Fibroblast of lung (primary cell): ENCODE measurements around the gene TMEFF2. TPM values are rescaled to one million over a fixed set of nuclear protein-coding genes. Genes with fewer than 3 reads are reported as not detected.

Experiments
- DNase-seq, 2 donors: peaks; one replicate each; pipeline versions ENCODE4 v3.0.0 to v3.0.0-alpha.2; 2010; ENCODE audit warnings: low read depth in 2 of 2
- H2AFZ ChIP-seq: 2 replicates; pipeline ENCODE4 v1.5.1; 2012; ENCODE audit warnings: low read length, control low read depth, inconsistent platforms
- H3K27ac ChIP-seq: 2 replicates; pipeline ENCODE4 v1.5.1; 2011; ENCODE audit warnings: low read length, control low read depth; ENCODE audit not compliant: insufficient read depth
- H3K27me3 ChIP-seq: 2 replicates; pipeline ENCODE4 v1.5.1; 2011; ENCODE audit warnings: mild to moderate bottlenecking, low read length; ENCODE audit not compliant: control insufficient read depth, insufficient read depth
- H3K36me3 ChIP-seq: 2 replicates; pipeline ENCODE4 v1.5.1; 2011; ENCODE audit warnings: low read length; ENCODE audit not compliant: control insufficient read depth, insufficient read depth
- H3K4me1 ChIP-seq: 2 replicates; pipeline ENCODE4 v1.5.1; 2011; ENCODE audit warnings: low read length; ENCODE audit not compliant: control insufficient read depth, insufficient read depth; ENCODE audit errors: extremely low read depth
- H3K4me2 ChIP-seq: 2 replicates; pipeline ENCODE4 v1.5.1; 2011; ENCODE audit warnings: low read length, control low read depth; ENCODE audit not compliant: insufficient read depth; ENCODE audit errors: extremely low read depth
- H3K4me3 ChIP-seq, 4 experiments: fragments of 200-600 bp in 1 of 4; sonication (generic) in 1 of 4; replicated peaks in 1 of 4; 2 replicates each; pipeline ENCODE4 v1.5.1; 2011 to 2016; ENCODE audit warnings: low read length in 4 of 4, low read depth in 3 of 4, mild to moderate bottlenecking in 3 of 4, control low read depth in 2 of 4, inconsistent platforms in 1 of 4, mixed read lengths in 1 of 4; ENCODE audit not compliant: insufficient read depth in 1 of 4; ENCODE audit errors: control extremely low read depth in 1 of 4
- H3K79me2 ChIP-seq: 2 replicates; pipeline ENCODE4 v1.5.1; 2012; ENCODE audit warnings: mild to moderate bottlenecking, low read length, inconsistent platforms; ENCODE audit not compliant: control insufficient read depth, insufficient read depth
- H3K9ac ChIP-seq: 2 replicates; pipeline ENCODE4 v1.5.1; 2011; ENCODE audit warnings: mild to moderate bottlenecking, low read length, control low read depth; ENCODE audit not compliant: insufficient read depth
- H3K9me3 ChIP-seq: 2 replicates; pipeline ENCODE4 v1.5.1; 2012; ENCODE audit warnings: low read depth, low read length; ENCODE audit not compliant: control insufficient read depth, insufficient read depth
- H4K20me1 ChIP-seq: 2 replicates; pipeline ENCODE4 v1.5.1; 2011; ENCODE audit warnings: low read length; ENCODE audit not compliant: control insufficient read depth, insufficient read depth; ENCODE audit errors: extremely low read depth
- CTCF ChIP-seq, 2 donors: IDR thresholded peaks in 1 of 2; conservative IDR thresholded peaks in 1 of 2; 1 replicate in 1 of 2; 2 replicates in 1 of 2; pipeline ENCODE4 v1.5.1; 2011 to 2012; ENCODE audit warnings: low read length in 2 of 2, control low read depth in 1 of 2, inconsistent platforms in 1 of 2, low read depth in 1 of 2, mild to moderate bottlenecking in 1 of 2
- EZH2 ChIP-seq: IDR thresholded peaks from 2 replicates; pipeline ENCODE4 v1.5.1; 2012; ENCODE audit warnings: low read length, control low read depth, mild to moderate bottlenecking; ENCODE audit errors: missing control alignments
- polyA minus RNA-seq: library from RNA; depleted of rRNA, polyadenylated mRNA; stranded (reverse); fragments of >200 nt; gene quantifications from 2 replicates; pipeline ENCODE4 v1.2.3, GENCODE V29; 2011; ENCODE audit warnings: low replicate concordance
- polyA plus RNA-seq, 2 donors: library from polyadenylated mRNA; depleted of rRNA in 1 of 2; stranded (reverse) in 1 of 2; unstranded in 1 of 2; fragments of >200 nt; gene quantifications; 2 replicates each; pipeline ENCODE4 v1.2.1, GENCODE V29; 2011 to 2012; ENCODE audit warnings: missing spikeins in 1 of 2
- total RNA-seq: library from RNA; depleted of rRNA; stranded (reverse); fragments of >200 nt; gene quantifications from 2 replicates; pipeline ENCODE4 v1.2.1, GENCODE V29; 2014

Gene TMEFF2
- total RNA-seq: 0.26 and 0.33 TPM in 2 replicates
- polyA plus RNA-seq: 0.50 and 0.87 TPM in 2 replicates
- 0.45 and 0.47 TPM in 2 replicates for polyA plus RNA-seq (2012)
- polyA minus RNA-seq: 1.3 TPM in 1 of 2 replicates, not detected in the other

- Histone ChIP-seq H3K27me3 (peaks cover 27% of the 10 kb centered on the region), H3K27ac (no peak within 1 kb of the TSS)
- DNase-seq: peak; percentile 84 to 86
Observed at GRCh38 chr2:192194866-192195547, at the start of gene TMEFF2. Gene TMEFF2 (minus strand): TSS chr2:192194933. CDS start chr2:192194524, 409 bp downstream.

GRCh38 chr2:192243488-192243887, 48.8 kb upstream of the TMEFF2 start:
- Histone ChIP-seq H3K9ac (no peak overlapping the region), H3K36me3 (no peaks in the 10 kb centered on the region), H3K27ac (no peak overlapping the region), H4K20me1 (no peaks in the 10 kb centered on the region), H2AFZ (no peak overlapping the region), H3K9me3 (no peaks in the 10 kb centered on the region), H3K4me1 (peaks cover 2% of the 10 kb centered on the region), H3K27me3 (no peaks in the 10 kb centered on the region), H3K79me2 (no peaks in the 10 kb centered on the region), H3K4me3 (no peak overlapping the region), H3K4me2 (no peak overlapping the region)
- TF ChIP-seq CTCF (conservative IDR thresholded peaks at IDR 0.05 in 1 of 2, IDR thresholded peaks at IDR 0.05 in 1 of 2; ENCODE audit: low read depth in 1 of 2, low read length in 2 of 2): no peak
- TF ChIP-seq EZH2: no peak
- peak; percentile 11 to 66 for DNase-seq

More at GRCh38 chr2:192194866-192195547, at the start of gene TMEFF2:
- no peaks in the 10 kb centered on the region for H4K20me1 ChIP-seq
- TF ChIP-seq EZH2: no peak
- TF ChIP-seq CTCF (conservative IDR thresholded peaks at IDR 0.05 in 1 of 2, IDR thresholded peaks at IDR 0.05 in 1 of 2; ENCODE audit: low read depth in 1 of 2, low read length in 2 of 2): peak; percentile 23 to 27
- H3K79me2 ChIP-seq: no peaks in the 10 kb centered on the region
- no peak within 1 kb of the TSS for H3K9ac ChIP-seq
- H3K4me1 ChIP-seq: peaks cover 4% of the 10 kb centered on the region
- no peaks in the 10 kb centered on the region for H3K9me3 ChIP-seq
- peak within 1 kb of the TSS; percentile 38 to 68 (median 56) for H3K4me3 ChIP-seq
- peak within 1 kb of the TSS; percentile 71 for H2AFZ ChIP-seq
- no peaks in the 10 kb centered on the region for H3K36me3 ChIP-seq
- H3K4me2 ChIP-seq: peak within 1 kb of the TSS; percentile 98

- Histone ChIP-seq H3K27ac (peak overlapping the region; percentile 23), H3K4me3 (no peak overlapping the region), H4K20me1 (no peaks in the 10 kb centered on the region), H2AFZ (peak overlapping the region; percentile 26), H3K27me3 (no peaks in the 10 kb centered on the region), H3K36me3 (no peaks in the 10 kb centered on the region), H3K4me1 (no peaks in the 10 kb centered on the region), H3K9me3 (no peaks in the 10 kb centered on the region), H3K79me2 (no peaks in the 10 kb centered on the region), H3K9ac (no peak overlapping the region), H3K4me2 (no peak overlapping the region)
- TF ChIP-seq EZH2 (no peak), CTCF (conservative IDR thresholded peaks at IDR 0.05 in 1 of 2, IDR thresholded peaks at IDR 0.05 in 1 of 2; ENCODE audit: low read depth in 1 of 2, low read length in 2 of 2) (no peak)
- DNase-seq: peak; percentile 66 to 82
Observed at GRCh38 chr2:192236136-192236535, 41.4 kb upstream of the TMEFF2 start.
